GM12865 (cell line): ENCODE measurements around the gene C1QL4.

ENCODE experiments used
- DNase-seq: peaks from one replicate; pipeline ENCODE4 v3.0.0; 2010; ENCODE audit warnings: low read depth
- H3K4me3 ChIP-seq: 2 replicates; pipeline ENCODE4 v1.5.1; 2011; ENCODE audit warnings: mild to moderate bottlenecking, low read depth, low read length, control low read depth
- TF ChIP-seq, protein P1 (sequence below): IDR thresholded peaks from 2 replicates; pipeline ENCODE4 v1.5.1; 2011; ENCODE audit warnings: low read length, control low read depth, low read depth, inconsistent platforms; ENCODE audit not compliant: insufficient read depth; ENCODE audit errors: missing control alignments

The C1QL4 gene

GRCh38 chr12:49332441-49332861, 4.5 kb downstream of the C1QL4 start:
- no peak overlapping the region for H3K4me3 ChIP-seq
- TF ChIP-seq, protein P1, sequence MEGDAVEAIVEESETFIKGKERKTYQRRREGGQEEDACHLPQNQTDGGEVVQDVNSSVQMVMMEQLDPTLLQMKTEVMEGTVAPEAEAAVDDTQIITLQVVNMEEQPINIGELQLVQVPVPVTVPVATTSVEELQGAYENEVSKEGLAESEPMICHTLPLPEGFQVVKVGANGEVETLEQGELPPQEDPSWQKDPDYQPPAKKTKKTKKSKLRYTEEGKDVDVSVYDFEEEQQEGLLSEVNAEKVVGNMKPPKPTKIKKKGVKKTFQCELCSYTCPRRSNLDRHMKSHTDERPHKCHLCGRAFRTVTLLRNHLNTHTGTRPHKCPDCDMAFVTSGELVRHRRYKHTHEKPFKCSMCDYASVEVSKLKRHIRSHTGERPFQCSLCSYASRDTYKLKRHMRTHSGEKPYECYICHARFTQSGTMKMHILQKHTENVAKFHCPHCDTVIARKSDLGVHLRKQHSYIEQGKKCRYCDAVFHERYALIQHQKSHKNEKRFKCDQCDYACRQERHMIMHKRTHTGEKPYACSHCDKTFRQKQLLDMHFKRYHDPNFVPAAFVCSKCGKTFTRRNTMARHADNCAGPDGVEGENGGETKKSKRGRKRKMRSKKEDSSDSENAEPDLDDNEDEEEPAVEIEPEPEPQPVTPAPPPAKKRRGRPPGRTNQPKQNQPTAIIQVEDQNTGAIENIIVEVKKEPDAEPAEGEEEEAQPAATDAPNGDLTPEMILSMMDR = no peak
- no peak for DNase-seq

- no peak overlapping the region for H3K4me3 ChIP-seq
- no peak for DNase-seq
These were observed 5.4 kb downstream of the C1QL4 start for GRCh38 chr12:49331380-49332222.

DNA sequence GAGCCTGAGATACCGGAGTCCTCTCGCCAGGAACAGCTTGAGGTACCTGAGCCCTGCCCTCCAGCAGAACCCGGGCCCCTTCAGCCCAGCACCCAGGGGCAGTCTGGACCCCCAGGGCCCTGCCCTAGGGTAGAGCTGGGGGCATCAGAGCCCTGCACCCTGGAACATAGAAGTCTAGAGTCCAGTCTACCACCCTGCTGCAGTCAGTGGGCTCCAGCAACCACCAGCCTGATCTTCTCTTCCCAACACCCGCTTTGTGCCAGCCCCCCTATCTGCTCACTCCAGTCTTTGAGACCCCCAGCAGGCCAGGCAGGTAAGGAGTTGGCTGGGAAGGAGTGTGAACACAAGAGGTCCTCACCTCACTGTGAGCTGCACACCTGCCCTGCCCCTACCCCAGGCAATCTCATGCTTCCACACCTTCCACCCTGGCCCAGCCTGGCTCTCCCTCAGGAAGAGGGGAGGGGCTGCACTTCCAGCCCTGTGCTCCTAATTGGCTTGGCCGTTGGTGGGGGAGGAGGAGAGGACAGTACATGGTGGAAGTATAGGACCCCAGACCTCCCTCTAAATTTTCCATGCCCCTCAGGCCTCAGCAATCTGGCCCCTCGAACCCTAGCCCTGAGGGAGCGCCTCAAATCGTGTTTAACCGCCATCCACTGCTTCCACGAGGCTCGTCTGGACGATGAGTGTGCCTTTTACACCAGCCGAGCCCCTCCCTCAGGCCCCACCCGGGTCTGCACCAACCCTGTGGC, 6.2 kb downstream of the C1QL4 start:
- TF ChIP-seq, protein P1 = no peak
- DNase-seq = no peak
- H3K4me3 ChIP-seq = no peak overlapping the region

More at GRCh38 chr12:49331380-49332222, 5.4 kb downstream of the C1QL4 start:
- TF ChIP-seq, protein P1 = peak; percentile 49

DNA sequence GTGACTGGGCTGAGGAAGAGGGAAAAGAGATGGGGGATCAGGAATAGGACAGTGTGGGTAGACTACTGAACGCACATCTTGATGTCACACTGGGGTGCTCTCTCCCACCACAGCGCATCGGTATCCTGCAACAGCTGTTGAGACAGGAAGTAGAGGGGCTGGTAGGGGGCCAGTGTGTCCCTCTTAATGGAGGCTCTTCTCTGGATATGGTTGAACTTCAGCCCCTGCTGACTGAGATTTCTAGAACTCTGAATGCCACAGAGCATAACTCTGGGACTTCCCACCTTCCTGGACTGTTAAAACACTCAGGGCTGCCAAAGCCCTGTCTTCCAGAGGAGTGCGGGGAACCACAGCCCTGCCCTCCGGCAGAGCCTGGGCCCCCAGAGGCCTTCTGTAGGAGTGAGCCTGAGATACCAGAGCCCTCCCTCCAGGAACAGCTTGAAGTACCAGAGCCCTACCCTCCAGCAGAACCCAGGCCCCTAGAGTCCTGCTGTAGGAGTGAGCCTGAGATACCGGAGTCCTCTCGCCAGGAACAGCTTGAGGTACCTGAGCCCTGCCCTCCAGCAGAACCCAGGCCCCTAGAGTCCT, 6.9 kb downstream of the C1QL4 start:
- TF ChIP-seq, protein P1 = no peak
- DNase-seq = no peak
- no peak overlapping the region for H3K4me3 ChIP-seq

GRCh38 chr12:49328816-49329215, 8.2 kb downstream of the C1QL4 start:
- no peak for DNase-seq
- TF ChIP-seq, protein P1 = no peak
- no peak overlapping the region for H3K4me3 ChIP-seq

DNA sequence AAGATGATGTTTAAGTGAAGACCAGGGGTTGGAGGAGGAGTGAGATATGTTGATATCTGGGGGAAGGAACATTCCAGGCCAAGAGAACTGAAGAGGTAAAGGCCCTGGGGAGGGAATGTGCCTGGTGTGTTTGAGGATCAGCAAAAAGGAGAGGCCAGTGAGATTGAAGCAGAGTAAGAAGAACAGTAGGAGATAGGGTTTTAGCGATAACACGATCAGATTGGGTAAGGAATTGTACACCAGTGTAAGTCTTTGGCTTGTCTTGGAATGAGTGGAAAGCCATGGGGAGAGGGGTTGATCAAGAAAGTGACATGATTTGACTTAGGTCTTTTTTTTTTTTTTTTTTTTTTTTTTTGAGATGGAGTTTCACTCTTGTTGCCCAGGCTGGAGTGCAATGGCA, 9.1 kb downstream of the C1QL4 start:
- TF ChIP-seq, protein P1 = no peak
- no peak for DNase-seq
- no peak overlapping the region for H3K4me3 ChIP-seq
